Coronary artery (tissue), 2 donors: Measurements from ENCODE around the gene ZDHHC11B.
"Not testable (repeated sequence)": the region's sequence is repeated elsewhere in the genome, so short reads cannot be mapped to it uniquely, and the experiment has no call there.

Experiments used
- DNase-seq: peaks from one replicate; pipeline ENCODE4 v3.0.0-alpha.2; 2017; ENCODE audit warnings: low spot score
- H3K27ac ChIP-seq, 2 donors: fragments of 200-600 bp; sonication (generic); one replicate each; pipeline ENCODE4 v1.5.1; 2016 to 2019
- H3K4me3 ChIP-seq: fragments of 200-600 bp; sonication (generic); 2 replicates; pipeline ENCODE4 v1.5.1; 2016; ENCODE audit warnings: mild to moderate bottlenecking, moderate library complexity
- CTCF ChIP-seq: fragments of 200-600 bp; sonication (generic); IDR thresholded peaks from one replicate; pipeline ENCODE4 v1.5.1; 2019; ENCODE audit warnings: antibody characterized with exemption

ZDHHC11B gene

GRCh38 chr5:777756-778161 is 6.8 kb downstream of the ZDHHC11B start:
- TF ChIP-seq CTCF = no peak
- no peak for DNase-seq
- no peak overlapping the region for H3K4me3 ChIP-seq
- no peak overlapping the region for H3K27ac ChIP-seq

DNA sequence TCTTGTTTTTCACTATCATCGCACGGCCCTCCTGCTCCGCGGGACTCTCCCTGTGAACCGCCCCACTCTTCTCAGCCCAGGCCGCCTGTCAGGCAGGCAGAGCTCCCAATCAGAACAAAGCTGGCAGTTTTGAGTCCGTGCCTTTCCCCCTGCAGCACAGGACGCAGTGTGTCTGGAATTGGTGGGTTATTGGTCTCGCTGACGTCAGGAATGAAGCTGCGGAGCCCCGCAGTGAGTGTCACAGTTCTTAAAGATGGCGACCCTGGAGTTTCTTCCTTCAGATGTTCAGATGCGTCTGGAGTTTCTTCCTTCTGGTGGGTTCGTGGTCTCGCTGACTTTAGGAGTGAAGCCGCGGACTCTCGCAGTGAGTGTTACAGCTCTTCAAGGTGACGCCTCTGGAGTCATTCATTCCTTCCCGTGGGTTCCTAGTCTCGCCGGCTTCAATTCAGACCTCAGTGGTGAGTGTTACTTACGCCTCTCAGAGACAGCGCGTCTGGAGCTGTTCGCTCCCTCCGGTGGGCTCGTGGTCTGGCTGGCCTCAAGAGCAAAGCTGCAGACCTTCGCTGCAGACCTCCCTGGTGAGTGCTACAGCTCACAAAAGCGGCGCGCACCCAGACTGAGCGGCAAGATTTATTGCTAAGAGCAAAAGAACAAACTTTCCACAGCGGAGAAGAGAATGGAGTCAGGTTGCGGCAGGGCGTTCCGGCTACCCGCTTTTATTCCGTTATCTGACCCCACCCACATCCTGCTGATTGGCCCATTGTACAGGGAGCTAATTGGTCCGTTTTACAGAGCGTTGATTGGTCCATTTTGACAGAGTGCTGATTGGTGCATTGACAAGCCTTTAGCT is 7.4 kb downstream of the ZDHHC11B start:
- Histone ChIP-seq H3K4me3 (no peak overlapping the region), H3K27ac (no peak overlapping the region)
- no peak for TF ChIP-seq CTCF
- no peak for DNase-seq

DNA sequence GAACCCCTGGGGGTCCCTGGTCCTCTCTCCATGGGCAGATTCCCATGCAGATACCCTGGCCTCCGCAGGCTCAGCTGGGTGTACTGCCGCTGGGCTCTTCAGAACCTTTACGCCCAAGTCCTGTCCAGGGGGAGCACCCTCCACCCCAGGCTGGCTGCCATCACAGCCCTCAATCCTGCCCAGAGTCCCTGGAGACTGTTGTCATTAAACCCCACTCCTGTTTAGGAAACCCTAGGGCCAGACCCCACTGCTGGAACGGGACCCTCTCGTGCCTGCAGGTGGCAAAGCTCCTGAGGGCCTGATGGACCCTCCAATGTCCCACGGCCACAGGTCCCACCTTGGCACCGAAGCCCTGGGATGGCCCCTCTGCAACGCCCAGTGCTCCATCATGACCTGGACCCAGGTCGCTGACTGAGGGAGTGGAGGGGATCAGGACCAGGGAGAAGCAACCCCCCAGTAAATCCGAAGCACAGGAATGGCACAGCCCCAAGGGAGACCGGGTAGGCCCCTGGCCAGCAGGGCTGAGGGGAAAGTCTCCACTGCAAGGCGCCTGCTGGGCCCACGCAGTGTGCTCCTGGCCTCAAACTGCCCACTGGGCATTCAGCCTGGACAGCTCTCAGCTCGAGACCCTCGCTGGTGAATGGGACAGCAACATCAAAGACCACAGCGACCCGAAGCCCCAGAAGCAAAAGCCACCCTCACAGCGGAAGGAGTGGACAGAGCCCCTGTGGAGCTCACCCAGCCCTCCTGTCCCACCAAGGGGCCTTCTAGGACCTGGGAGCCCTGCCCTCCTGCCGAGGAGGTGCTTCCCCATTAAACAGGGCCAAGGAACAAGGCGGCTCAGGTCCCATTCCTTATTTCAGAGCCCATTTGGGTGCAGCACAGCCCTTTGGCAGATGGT is 8.3 kb downstream of the ZDHHC11B start:
- H3K4me3 ChIP-seq = no peak overlapping the region
- no peak overlapping the region for H3K27ac ChIP-seq
- no peak for TF ChIP-seq CTCF
- DNase-seq = no peak

- not testable (repeated sequence) for H3K4me3 ChIP-seq, DNase-seq, H3K27ac ChIP-seq
Observed at GRCh38 chr5:775595-775960, 9.0 kb downstream of the ZDHHC11B start.

DNA sequence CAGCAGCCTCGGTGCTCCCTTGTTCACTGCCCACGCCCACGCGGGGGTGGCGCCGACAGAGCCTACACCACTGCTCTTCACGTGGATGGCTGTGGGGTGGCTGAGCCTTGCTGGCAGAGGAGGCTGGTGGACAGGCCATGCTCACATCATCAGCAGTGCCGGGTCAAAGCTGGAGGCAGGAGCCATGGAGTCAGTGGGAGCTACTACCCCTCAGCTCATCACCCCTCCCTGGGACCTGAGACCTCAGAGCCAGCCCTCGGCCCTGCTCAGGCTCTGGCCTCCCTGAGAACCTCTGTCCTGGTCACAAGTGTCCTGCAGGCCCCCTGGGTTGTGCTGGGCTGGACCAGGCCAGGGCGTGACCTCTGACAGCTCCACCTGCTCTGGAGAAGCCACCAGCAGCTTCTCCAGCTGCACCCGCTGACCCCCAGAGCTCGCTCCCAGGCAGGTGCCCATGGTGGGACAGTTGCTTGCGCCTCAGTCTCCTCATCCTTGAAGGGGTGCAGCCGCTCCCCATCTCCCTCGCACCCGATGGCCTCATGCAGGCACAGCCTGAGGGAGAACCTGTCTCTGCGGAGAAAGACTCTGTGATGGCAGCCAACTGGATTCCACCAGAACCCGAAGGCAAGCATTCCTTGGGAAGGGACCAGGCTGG is 9.5 kb downstream of the ZDHHC11B start:
- not testable (repeated sequence) for H3K27ac ChIP-seq, DNase-seq, H3K4me3 ChIP-seq

DNA sequence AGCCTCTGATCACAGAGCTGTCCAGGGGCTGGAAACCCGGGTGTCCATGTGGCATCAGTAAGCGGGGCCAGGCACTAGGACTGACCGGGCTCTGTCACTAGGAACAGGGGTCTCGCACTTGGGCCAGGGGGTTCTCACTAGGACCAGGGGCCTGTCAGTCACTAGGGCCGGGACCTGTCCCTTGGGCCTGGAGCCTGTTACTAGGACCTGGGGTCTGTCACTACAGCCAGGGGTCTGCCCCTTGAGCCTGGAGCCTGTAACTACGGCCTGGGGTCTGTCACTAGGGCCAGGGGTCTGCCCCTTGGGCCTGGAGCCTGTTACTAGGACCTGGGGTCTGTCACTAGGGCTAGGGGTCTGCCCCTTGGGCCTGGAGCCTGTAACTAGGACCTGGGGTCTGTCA is 10.2 kb downstream of the ZDHHC11B start:
- H3K27ac ChIP-seq, H3K4me3 ChIP-seq, DNase-seq: not testable (repeated sequence)

- no peak for TF ChIP-seq CTCF
- no peak overlapping the region for H3K4me3 ChIP-seq
- H3K27ac ChIP-seq = no peak overlapping the region
- no peak for DNase-seq
Observed at GRCh38 chr5:773517-774264, 10.8 kb downstream of the ZDHHC11B start.

- DNase-seq = peak; percentile 49
- not testable (repeated sequence) for H3K27ac ChIP-seq, H3K4me3 ChIP-seq
Observed at GRCh38 chr5:772931-773330, 11.6 kb downstream of the ZDHHC11B start.

- DNase-seq, H3K27ac ChIP-seq, H3K4me3 ChIP-seq: not testable (repeated sequence)
Observed at GRCh38 chr5:772547-772890, 12.0 kb downstream of the ZDHHC11B start.

- not testable (repeated sequence) for DNase-seq, H3K27ac ChIP-seq, H3K4me3 ChIP-seq
Observed at GRCh38 chr5:771841-772546, 12.5 kb downstream of the ZDHHC11B start.

DNA sequence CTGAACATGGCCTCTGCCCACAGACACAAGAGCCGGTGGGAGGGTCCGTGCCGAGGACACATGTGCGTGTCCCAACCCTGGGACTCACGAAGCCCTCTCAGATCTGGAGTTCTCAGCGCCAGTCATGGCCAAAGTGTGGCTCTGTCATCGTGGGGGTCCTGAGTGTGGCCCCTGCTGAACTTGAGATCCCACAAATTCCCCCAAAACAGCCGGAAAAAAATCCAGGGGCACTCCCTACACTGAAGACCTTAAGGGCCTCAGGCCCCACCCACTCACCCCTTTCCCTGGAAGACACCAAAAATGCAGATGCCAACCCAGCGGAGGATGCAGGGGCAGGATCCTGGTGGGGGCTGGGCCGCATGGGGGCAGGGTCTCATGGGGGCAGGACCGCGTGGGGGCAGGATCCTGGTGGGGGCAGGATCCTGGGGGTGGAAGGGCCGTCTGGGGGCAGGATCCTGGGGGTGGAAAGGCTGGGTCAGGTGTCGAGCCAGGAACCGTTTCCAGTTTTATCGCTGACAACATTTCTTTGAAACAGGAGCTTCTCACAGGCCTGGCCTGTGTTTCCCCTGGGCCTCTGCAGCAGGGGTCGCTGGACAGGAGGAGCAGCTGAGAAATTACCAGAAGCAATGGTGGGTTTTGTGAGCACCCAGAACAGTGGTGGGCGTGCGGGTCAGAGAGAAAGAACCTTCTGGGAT is 13.3 kb downstream of the ZDHHC11B start:
- not testable (repeated sequence) for H3K27ac ChIP-seq, H3K4me3 ChIP-seq, DNase-seq

DNA sequence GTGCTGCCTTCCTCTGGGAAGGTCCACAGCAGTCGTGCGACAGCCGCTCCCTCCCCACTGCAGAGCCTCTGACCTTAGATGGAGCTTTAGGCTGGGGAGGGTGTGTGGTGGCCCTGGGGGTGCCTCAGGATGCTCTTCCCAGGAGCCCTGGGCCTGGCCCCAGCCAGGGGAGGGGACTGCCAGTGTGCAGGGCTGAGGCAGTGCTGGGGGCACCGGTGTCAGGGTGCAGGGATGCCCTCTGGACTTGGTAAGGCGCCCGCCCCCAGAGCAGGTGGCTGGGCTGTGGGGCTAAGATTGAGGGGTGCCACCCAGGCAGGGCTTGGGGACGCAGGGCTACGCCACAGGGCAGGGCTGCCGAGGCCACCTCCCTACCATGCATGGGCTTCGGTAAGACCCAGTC is 13.9 kb downstream of the ZDHHC11B start:
- H3K27ac ChIP-seq, H3K4me3 ChIP-seq, DNase-seq: not testable (repeated sequence)
